A549 (cell line): ENCODE data around the gene FIZ1. TPM values are rescaled to one million over a fixed set of nuclear protein-coding genes. Genes with fewer than 3 reads are reported as not detected.

Experiments used
- BHLHE40 ChIP-seq: IDR thresholded peaks from 2 replicates; pipeline ENCODE4 v1.6.1; 2012; ENCODE audit warnings: low read depth, low read length, inconsistent platforms
- CEBPB ChIP-seq, 2 experiments: fragments of >200 bp in 1 of 2; sonication (Bioruptor Twin) in 1 of 2; formaldehyde crosslinking in 1 of 2; IDR thresholded peaks; 2 replicates each; pipeline ENCODE4 v1.6.1; 2012 to 2016
- CHD2 ChIP-seq: fragments of 150-350 bp; IDR thresholded peaks from 2 replicates; pipeline ENCODE4 v1.6.1; 2014; ENCODE audit warnings: low read length; ENCODE audit not compliant: partially characterized antibody
- EHF ChIP-seq: fragments of 250-450 bp; sonication (Bioruptor Pico); IDR thresholded peaks from 2 replicates; pipeline ENCODE4 v1.5.0; 2020; ENCODE audit warnings: mild to moderate bottlenecking
- EHMT2 ChIP-seq: fragments of 200-600 bp; sonication (generic); IDR thresholded peaks from 2 replicates; pipeline ENCODE4 v1.6.1; 2016; ENCODE audit warnings: antibody characterized with exemption, low read depth, mild to moderate bottlenecking, moderate library complexity
- EP300 ChIP-seq, 2 experiments: fragments of >200 bp; sonication (Bioruptor Twin); formaldehyde crosslinking; IDR thresholded peaks; 2 replicates in 1 of 2; 3 replicates in 1 of 2; pipeline ENCODE4 v1.6.1; 2016 to 2017
- ESRRA ChIP-seq: fragments of 150-350 bp; IDR thresholded peaks from 2 replicates; pipeline ENCODE4 v1.6.1; 2014; ENCODE audit warnings: mild to moderate bottlenecking, low read length, borderline replicate concordance
- FOSB ChIP-seq: fragments of 250-450 bp; sonication (Bioruptor Pico); IDR thresholded peaks from 2 replicates; pipeline ENCODE4 v1.5.0; 2020; ENCODE audit warnings: mild to moderate bottlenecking, moderate library complexity
- FOSL2 ChIP-seq, 2 experiments: fragments of 450-650 bp in 1 of 2; fragments of >200 bp in 1 of 2; sonication (Bioruptor Twin) in 1 of 2; formaldehyde crosslinking; IDR thresholded peaks; 2 replicates each; pipeline versions ENCODE4 v1.5.0 to v1.6.1; 2016 to 2020; ENCODE audit warnings: mild to moderate bottlenecking in 1 of 2, moderate library complexity in 1 of 2
- FOXS1 ChIP-seq: fragments of 250-450 bp; sonication (Bioruptor Pico); IDR thresholded peaks from 2 replicates; pipeline ENCODE4 v1.5.0; 2020; ENCODE audit warnings: mild to moderate bottlenecking, moderate library complexity
- GATA3 ChIP-seq: IDR thresholded peaks from 2 replicates; pipeline ENCODE4 v1.6.1; 2012; ENCODE audit warnings: borderline replicate concordance
- HDAC2 ChIP-seq: fragments of 200-600 bp; sonication (generic); IDR thresholded peaks from 2 replicates; pipeline ENCODE4 v1.6.1; 2016
- HOXA7 ChIP-seq: fragments of 250-450 bp; sonication (Bioruptor Pico); IDR thresholded peaks from 2 replicates; pipeline ENCODE4 v1.5.0; 2020; ENCODE audit warnings: mild to moderate bottlenecking, moderate library complexity
- HOXB13 ChIP-seq: fragments of 250-450 bp; sonication (Bioruptor Pico); IDR thresholded peaks from 2 replicates; pipeline ENCODE4 v1.5.0; 2020; ENCODE audit warnings: low read depth, mild to moderate bottlenecking, moderate library complexity
- JUN ChIP-seq, 2 experiments: fragments of >200 bp; sonication (Bioruptor Twin); formaldehyde crosslinking; IDR thresholded peaks; 2 replicates in 1 of 2; 3 replicates in 1 of 2; pipeline ENCODE4 v1.6.1; 2016 to 2017
- JUNB ChIP-seq: fragments of >200 bp; sonication (Bioruptor Twin); formaldehyde crosslinking; IDR thresholded peaks from 2 replicates; pipeline ENCODE4 v1.6.1; 2016
- KDM1A ChIP-seq: fragments of 200-600 bp; sonication (generic); IDR thresholded peaks from 2 replicates; pipeline ENCODE4 v1.6.1; 2016; ENCODE audit warnings: low read depth, mild to moderate bottlenecking
- KDM5A ChIP-seq: fragments of 200-600 bp; sonication (generic); IDR thresholded peaks from 2 replicates; pipeline ENCODE4 v1.6.1; 2016; ENCODE audit warnings: antibody characterized with exemption, mild to moderate bottlenecking
- MAZ ChIP-seq: fragments of 150-350 bp; IDR thresholded peaks from 2 replicates; pipeline ENCODE4 v1.6.1; 2014; ENCODE audit warnings: antibody characterized with exemption, low read depth, low read length, borderline replicate concordance
- MYC ChIP-seq: IDR thresholded peaks from 2 replicates; pipeline ENCODE4 v1.6.1; 2012; ENCODE audit warnings: mild to moderate bottlenecking, inconsistent platforms, low read length, improper control_type of control experiment, borderline replicate concordance
- NPAS2 ChIP-seq: fragments of 250-450 bp; sonication (Bioruptor Pico); IDR thresholded peaks from 2 replicates; pipeline ENCODE4 v1.8.0; 2022; ENCODE audit warnings: mild to moderate bottlenecking, moderate library complexity, borderline replicate concordance
- NR3C1 ChIP-seq: fragments of >200 bp; sonication (Bioruptor Twin); formaldehyde crosslinking; IDR thresholded peaks from 3 replicates; pipeline ENCODE4 v1.6.1; 2017
- POLR2A ChIP-seq: IDR thresholded peaks from 2 replicates; pipeline ENCODE4 v1.6.1; 2012; ENCODE audit warnings: mild to moderate bottlenecking, low read length
- POLR2AphosphoS2 ChIP-seq: conservative IDR thresholded peaks from 2 replicates; pipeline ENCODE4 v1.6.1; 2012; ENCODE audit warnings: low read length, improper control_type of control experiment, inconsistent platforms
- RAD21 ChIP-seq, 2 experiments: fragments of >200 bp in 1 of 2; sonication (Bioruptor Twin) in 1 of 2; formaldehyde crosslinking in 1 of 2; IDR thresholded peaks in 1 of 2; conservative IDR thresholded peaks in 1 of 2; 2 replicates in 1 of 2; 3 replicates in 1 of 2; pipeline ENCODE4 v1.6.1; 2012 to 2018; ENCODE audit warnings: inconsistent platforms in 1 of 2
- RARB ChIP-seq: fragments of 250-450 bp; sonication (Bioruptor Pico); IDR thresholded peaks from 2 replicates; pipeline ENCODE4 v1.8.0; 2021; ENCODE audit warnings: mild to moderate bottlenecking, moderate library complexity
- RCOR1 ChIP-seq: fragments of 150-350 bp; IDR thresholded peaks from 2 replicates; pipeline ENCODE4 v1.6.1; 2014; ENCODE audit warnings: antibody characterized with exemption, low read length, low read depth
- RFX5 ChIP-seq: fragments of 450-650 bp; IDR thresholded peaks from 2 replicates; pipeline ENCODE4 v1.7.1; 2014; ENCODE audit warnings: antibody characterized with exemption, mild to moderate bottlenecking, moderate library complexity
- RNF2 ChIP-seq: fragments of 200-600 bp; sonication (generic); IDR thresholded peaks from 2 replicates; pipeline ENCODE4 v1.6.1; 2016; ENCODE audit warnings: low read depth, mild to moderate bottlenecking, antibody characterized with exemption, moderate library complexity, borderline replicate concordance
- SMC3 ChIP-seq: fragments of >200 bp; sonication (Bioruptor Twin); formaldehyde crosslinking; IDR thresholded peaks from 3 replicates; pipeline ENCODE4 v1.6.1; 2018; ENCODE audit warnings: inconsistent platforms
- TFCP2L1 ChIP-seq: fragments of 250-450 bp; sonication (Bioruptor Pico); IDR thresholded peaks from 2 replicates; pipeline ENCODE4 v1.5.0; 2021; ENCODE audit warnings: mild to moderate bottlenecking
- ZC3H11A ChIP-seq: fragments of 450-650 bp; IDR thresholded peaks from 2 replicates; pipeline ENCODE4 v1.6.1; 2014; ENCODE audit warnings: antibody characterized with exemption, mild to moderate bottlenecking
- ZFP36 ChIP-seq: fragments of 450-650 bp; IDR thresholded peaks from 2 replicates; pipeline ENCODE4 v1.6.1; 2014; ENCODE audit warnings: borderline replicate concordance; ENCODE audit not compliant: partially characterized antibody
- ZSCAN20 ChIP-seq: fragments of 250-450 bp; sonication (Bioruptor Pico); IDR thresholded peaks from 2 replicates; pipeline ENCODE4 v1.8.0; 2022; ENCODE audit warnings: mild to moderate bottlenecking, moderate library complexity
- polyA plus RNA-seq, 4 experiments: library from polyadenylated mRNA; depleted of rRNA in 3 of 4; stranded (reverse); fragments of >200 nt; fragmentation: RNase III in 1 of 4; extraction: RNeasy Plus Mini Kit Qiagen cat#74134 plus additional on column Dnase treatment in 1 of 4; gene quantifications; 2 replicates in 3 of 4; 3 replicates in 1 of 4; pipeline ENCODE4 v1.2.3, GENCODE V29; 2011 to 2017
- TF ChIP-seq, protein P1 (sequence below): IDR thresholded peaks from 2 replicates; pipeline ENCODE4 v1.6.1; 2012
- TF ChIP-seq, protein P2 (sequence below): fragments of 450-650 bp; IDR thresholded peaks from 2 replicates; pipeline ENCODE4 v1.6.1; 2014; ENCODE audit warnings: antibody characterized with exemption
- TF ChIP-seq, protein P3 (sequence below): fragments of 250-450 bp; sonication (Bioruptor Pico); IDR thresholded peaks from 2 replicates; pipeline ENCODE4 v1.5.0; 2021; ENCODE audit warnings: mild to moderate bottlenecking, moderate library complexity, borderline replicate concordance
- TF ChIP-seq, protein P4 (sequence below): fragments of >200 bp; sonication (Bioruptor Twin); formaldehyde crosslinking; IDR thresholded peaks from 3 replicates; pipeline ENCODE4 v1.6.1; 2016
- TF ChIP-seq, protein P5 (sequence below): fragments of 150-350 bp; IDR thresholded peaks from 2 replicates; pipeline ENCODE4 v1.6.1; 2014; ENCODE audit warnings: low read depth, mild to moderate bottlenecking, low read length

FIZ1 gene
- polyA plus RNA-seq, 2 of the 4 experiments (the other 2 are of a cell fraction): 10.3 to 16.9 TPM

DNA sequence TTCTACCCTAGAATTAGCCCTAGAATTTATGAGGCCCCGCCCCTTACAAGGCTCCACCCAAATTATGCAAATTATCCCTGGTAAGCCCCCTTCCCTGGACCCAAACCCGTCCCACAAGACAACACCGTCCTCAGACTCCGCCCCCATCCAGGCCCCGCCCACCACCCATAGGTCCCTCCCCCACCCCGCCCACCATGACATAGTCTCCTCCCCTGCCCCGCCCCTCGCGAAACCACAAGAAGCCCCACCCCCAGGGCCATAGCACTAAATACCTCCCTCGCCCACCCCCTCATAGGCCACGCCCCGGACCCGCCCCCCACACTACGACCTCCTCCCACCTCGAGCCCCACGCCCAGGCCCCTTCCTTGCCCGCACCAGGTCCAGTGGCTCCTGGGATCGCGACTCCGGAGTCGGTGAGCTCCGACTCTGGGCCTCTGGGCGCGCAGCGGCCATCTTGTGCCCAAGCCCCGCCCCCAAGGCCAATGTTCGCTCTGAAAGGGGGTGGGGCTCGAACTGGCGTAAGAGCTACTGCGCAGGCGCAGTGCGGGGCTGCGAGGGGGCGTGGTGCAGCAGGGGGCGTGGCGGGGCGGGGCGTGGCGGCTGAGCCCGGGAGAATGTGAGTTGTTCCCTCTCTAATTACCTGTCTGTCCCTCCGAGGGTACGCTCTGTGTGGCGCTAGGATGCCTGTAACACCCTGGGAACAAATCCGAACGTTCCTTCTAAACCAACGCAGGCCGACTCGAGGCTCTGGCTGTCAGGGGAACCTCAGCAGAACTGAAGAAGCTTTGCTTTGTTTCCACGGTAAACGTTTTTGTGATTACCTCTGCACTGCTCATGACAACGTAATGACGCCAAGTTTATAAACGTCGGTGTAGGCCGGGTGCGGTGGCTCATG lies 25.0 kb upstream of the FIZ1 start, which contains the start of gene ZNF784 (continued):
- no peak for TF ChIP-seq CEBPB (IDR thresholded peaks at IDR 0.05)
- TF ChIP-seq BHLHE40: no peak
- TF ChIP-seq EHMT2: no peak
- no peak for TF ChIP-seq EP300 (IDR thresholded peaks at IDR 0.05)
- TF ChIP-seq, protein P1, sequence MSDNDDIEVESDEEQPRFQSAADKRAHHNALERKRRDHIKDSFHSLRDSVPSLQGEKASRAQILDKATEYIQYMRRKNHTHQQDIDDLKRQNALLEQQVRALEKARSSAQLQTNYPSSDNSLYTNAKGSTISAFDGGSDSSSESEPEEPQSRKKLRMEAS: no peak; the same call in 1 of the 2 replicates
- TF ChIP-seq, protein P2, sequence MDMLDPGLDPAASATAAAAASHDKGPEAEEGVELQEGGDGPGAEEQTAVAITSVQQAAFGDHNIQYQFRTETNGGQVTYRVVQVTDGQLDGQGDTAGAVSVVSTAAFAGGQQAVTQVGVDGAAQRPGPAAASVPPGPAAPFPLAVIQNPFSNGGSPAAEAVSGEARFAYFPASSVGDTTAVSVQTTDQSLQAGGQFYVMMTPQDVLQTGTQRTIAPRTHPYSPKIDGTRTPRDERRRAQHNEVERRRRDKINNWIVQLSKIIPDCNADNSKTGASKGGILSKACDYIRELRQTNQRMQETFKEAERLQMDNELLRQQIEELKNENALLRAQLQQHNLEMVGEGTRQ: no peak
- TF ChIP-seq HDAC2: no peak
- TF ChIP-seq KDM5A: no peak
- TF ChIP-seq JUNB: no peak
- TF ChIP-seq, protein P3, sequence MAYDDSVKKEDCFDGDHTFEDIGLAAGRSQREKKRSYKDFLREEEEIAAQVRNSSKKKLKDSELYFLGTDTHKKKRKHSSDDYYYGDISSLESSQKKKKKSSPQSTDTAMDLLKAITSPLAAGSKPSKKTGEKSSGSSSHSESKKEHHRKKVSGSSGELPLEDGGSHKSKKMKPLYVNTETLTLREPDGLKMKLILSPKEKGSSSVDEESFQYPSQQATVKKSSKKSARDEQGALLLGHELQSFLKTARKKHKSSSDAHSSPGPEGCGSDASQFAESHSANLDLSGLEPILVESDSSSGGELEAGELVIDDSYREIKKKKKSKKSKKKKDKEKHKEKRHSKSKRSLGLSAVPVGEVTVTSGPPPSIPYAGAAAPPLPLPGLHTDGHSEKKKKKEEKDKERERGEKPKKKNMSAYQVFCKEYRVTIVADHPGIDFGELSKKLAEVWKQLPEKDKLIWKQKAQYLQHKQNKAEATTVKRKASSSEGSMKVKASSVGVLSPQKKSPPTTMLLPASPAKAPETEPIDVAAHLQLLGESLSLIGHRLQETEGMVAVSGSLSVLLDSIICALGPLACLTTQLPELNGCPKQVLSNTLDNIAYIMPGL (CRISPR knock-in tag): no peak
- TF ChIP-seq ZFP36: no peak
- no peak for TF ChIP-seq RNF2
- TF ChIP-seq, protein P4, sequence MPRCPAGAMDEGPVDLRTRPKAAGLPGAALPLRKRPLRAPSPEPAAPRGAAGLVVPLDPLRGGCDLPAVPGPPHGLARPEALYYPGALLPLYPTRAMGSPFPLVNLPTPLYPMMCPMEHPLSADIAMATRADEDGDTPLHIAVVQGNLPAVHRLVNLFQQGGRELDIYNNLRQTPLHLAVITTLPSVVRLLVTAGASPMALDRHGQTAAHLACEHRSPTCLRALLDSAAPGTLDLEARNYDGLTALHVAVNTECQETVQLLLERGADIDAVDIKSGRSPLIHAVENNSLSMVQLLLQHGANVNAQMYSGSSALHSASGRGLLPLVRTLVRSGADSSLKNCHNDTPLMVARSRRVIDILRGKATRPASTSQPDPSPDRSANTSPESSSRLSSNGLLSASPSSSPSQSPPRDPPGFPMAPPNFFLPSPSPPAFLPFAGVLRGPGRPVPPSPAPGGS: 0 out of 3 replicates have a peak, but pooled peaks have one; percentile 56
- no peak for TF ChIP-seq NPAS2 (CRISPR knock-in tag)
- peak; percentile 45 for TF ChIP-seq CHD2
- peak; percentile 39; the same call in 1 of the 2 replicates for TF ChIP-seq MAZ
- TF ChIP-seq TFCP2L1 (CRISPR knock-in tag): no peak
- no peak; the same call in 1 of the 2 replicates for TF ChIP-seq MYC
- TF ChIP-seq ZC3H11A: no peak
- no peak for TF ChIP-seq HOXB13
- no peak for TF ChIP-seq POLR2AphosphoS2
- TF ChIP-seq EHF: no peak
- TF ChIP-seq, protein P5, sequence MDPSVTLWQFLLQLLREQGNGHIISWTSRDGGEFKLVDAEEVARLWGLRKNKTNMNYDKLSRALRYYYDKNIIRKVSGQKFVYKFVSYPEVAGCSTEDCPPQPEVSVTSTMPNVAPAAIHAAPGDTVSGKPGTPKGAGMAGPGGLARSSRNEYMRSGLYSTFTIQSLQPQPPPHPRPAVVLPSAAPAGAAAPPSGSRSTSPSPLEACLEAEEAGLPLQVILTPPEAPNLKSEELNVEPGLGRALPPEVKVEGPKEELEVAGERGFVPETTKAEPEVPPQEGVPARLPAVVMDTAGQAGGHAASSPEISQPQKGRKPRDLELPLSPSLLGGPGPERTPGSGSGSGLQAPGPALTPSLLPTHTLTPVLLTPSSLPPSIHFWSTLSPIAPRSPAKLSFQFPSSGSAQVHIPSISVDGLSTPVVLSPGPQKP: no peak
- peak; percentile 80 for TF ChIP-seq POLR2A
- no peak for TF ChIP-seq NR3C1
- TF ChIP-seq JUN (IDR thresholded peaks at IDR 0.05): peak in 1 of 2 experiments; percentile 89; a peak in 3 of 5 replicates
- no peak for TF ChIP-seq GATA3
- no peak for TF ChIP-seq RFX5
- 0 out of 3 replicates have a peak, but pooled peaks have one; percentile 5 for TF ChIP-seq SMC3
- no peak for TF ChIP-seq RCOR1
- TF ChIP-seq KDM1A: no peak
- no peak for TF ChIP-seq HOXA7
- TF ChIP-seq RAD21 (conservative IDR thresholded peaks at IDR 0.05 in 1 of 2, IDR thresholded peaks at IDR 0.05 in 1 of 2): no peak
- no peak for TF ChIP-seq FOSL2 (IDR thresholded peaks at IDR 0.05)
- TF ChIP-seq FOSL2 (CRISPR knock-in tag; IDR thresholded peaks at IDR 0.05): no peak
- no peak for TF ChIP-seq ESRRA
- no peak for TF ChIP-seq RARB (CRISPR knock-in tag)
- peak; percentile 32; the same call in 1 of the 2 replicates for TF ChIP-seq FOSB (CRISPR knock-in tag)
- TF ChIP-seq ZSCAN20 (CRISPR knock-in tag): no peak
- no peak for TF ChIP-seq FOXS1 (CRISPR knock-in tag)
